ENCODE measurements around the gene WDR81. TPM values are rescaled to one million over a fixed set of nuclear protein-coding genes. Genes with fewer than 3 reads are reported as not detected.

WDR81 gene
- total and polyA plus RNA-seq, 10 of the 15 experiments (the other 5 are each of a cell fraction or from before 2014, with no cell fraction given) = 0.13 to 22.4 (median 7.3) TPM; not detected in 1

DNA sequence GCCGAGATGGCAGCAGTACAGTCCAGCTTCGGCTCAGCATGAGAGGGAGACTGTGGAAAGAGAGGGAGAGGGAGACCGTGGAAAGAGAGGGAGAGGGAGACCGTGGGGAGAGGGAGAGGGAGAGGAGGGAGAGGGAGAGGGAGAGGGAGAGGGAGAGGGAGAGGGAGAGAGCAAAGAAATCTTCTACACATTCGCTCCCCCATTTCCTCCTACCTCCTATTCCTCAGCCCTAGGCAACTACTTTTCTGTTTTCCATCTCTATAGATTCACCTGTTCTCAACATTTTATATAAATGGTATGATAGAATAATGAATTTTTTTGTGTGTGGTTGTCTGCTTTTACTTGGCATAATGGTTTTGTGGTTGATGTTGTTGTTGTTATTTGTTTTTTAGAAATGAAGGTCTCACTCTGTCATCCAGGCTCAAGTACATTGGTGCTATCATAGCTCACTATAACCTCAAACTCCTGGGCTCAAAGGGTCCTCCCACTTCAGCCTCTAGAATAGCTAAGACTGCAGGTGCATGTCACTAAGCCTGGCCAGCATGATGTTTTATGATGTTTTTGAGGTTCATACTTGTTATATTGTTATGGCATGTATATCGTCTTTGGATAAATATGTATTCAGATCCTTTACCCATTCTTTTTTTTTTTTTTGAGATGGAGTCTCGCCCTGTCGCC lies 33.8 kb upstream of the WDR81 start:
- ChIA-PET CTCF (interaction anchor here (0.6 kb wide), 1 partner anchor 11 kb away, joined by 3 read pairs; no protein-coding TSS in a partner anchor), RAD21 (ENCODE audit: unreplicated experiment) (no interaction called here), SMC1A (ENCODE audit: uncharacterized antibody, unreplicated experiment) (no interaction called here), POLR2A (interaction anchor here (0.7 kb wide), 2 partner anchors 20 to 820 kb away, joined by 3 read pairs; no protein-coding TSS in a partner anchor)
- in situ Hi-C loops (cut with MboI) (no loop called here), intact Hi-C loops (cut with micrococcal nuclease; ENCODE audit: unreplicated experiment) (no loop called here)
- DNase-seq (ENCODE audit: low read depth, low spot score) (no peak), ATAC-seq (no peak), FAIRE-seq (no peak)
- Histone ChIP-seq H3K4me1 (ENCODE audit: control insufficient read depth, insufficient read depth, low read length) (peaks cover 4% of the 10 kb centered on the region), H4K20me1 (ENCODE audit: control insufficient read depth, insufficient read depth) (no peaks in the 10 kb centered on the region), H2AFZ (ENCODE audit: control insufficient read depth, low read depth, low read length) (no peak overlapping the region), H3K79me2 (ENCODE audit: control insufficient read depth, insufficient read depth, low read length) (no peaks in the 10 kb centered on the region), H3K27me3 (replicated peaks in 1 of 2; ENCODE audit: control insufficient read depth in 2 of 2, insufficient read depth in 2 of 2, low read length in 1 of 2) (no peaks in the 10 kb centered on the region), H3K9me3 (replicated peaks; ENCODE audit: control insufficient read depth, insufficient read depth, low read length) (no peaks in the 10 kb centered on the region), H3K27ac (ENCODE audit: control insufficient read depth, insufficient read depth) (no peak overlapping the region), H3K4me3 (no peak overlapping the region), H3K4me2 (ENCODE audit: control insufficient read depth, insufficient read depth) (no peak overlapping the region), H3K9ac (ENCODE audit: control insufficient read depth, insufficient read depth, low read length) (no peak overlapping the region), H3K36me3 (ENCODE audit: control insufficient read depth in 2 of 2, insufficient read depth in 2 of 2, low read length in 1 of 2) (no peaks in the 10 kb centered on the region)
- BruUV-seq (replicated peaks) = no TSS peak
- WGBS (ENCODE audit: insufficient coverage, insufficient replicate concordance, low lambda C conversion rate, missing lambda C conversion rate) = 96% methylated on average over 2 of the region's 8 CpGs
- TF ChIP-seq MTA2 (IDR thresholded peaks at IDR 0.05; ENCODE audit: low read depth) (no peak), CREB1 (IDR thresholded peaks at IDR 0.05; ENCODE audit: low read depth) (no peak), IKZF2 (IDR thresholded peaks at IDR 0.05) (no peak), ZNF622 (IDR thresholded peaks at IDR 0.05) (no peak), PML (IDR thresholded peaks at IDR 0.05; ENCODE audit: low read length) (no peak), MEF2B (IDR thresholded peaks at IDR 0.05; ENCODE audit: partially characterized antibody, poor library complexity, severe bottlenecking) (no peak), SREBF2 (IDR thresholded peaks at IDR 0.05; ENCODE audit: low read length) (no peak), CHD1 (IDR thresholded peaks at IDR 0.05; ENCODE audit: low read depth, low read length) (no peak), PAX8 (IDR thresholded peaks at IDR 0.05) (no peak), BCL11A (IDR thresholded peaks at IDR 0.05; ENCODE audit: low read depth, low read length) (no peak), TCF3 (IDR thresholded peaks at IDR 0.05; ENCODE audit: borderline replicate concordance, insufficient read depth, low read depth, low read length) (no peak), BACH1 (IDR thresholded peaks at IDR 0.05; ENCODE audit: borderline replicate concordance) (no peak), GATAD2B (conservative IDR thresholded peaks at IDR 0.05; ENCODE audit: low read depth) (no peak), EP300 (IDR thresholded peaks at IDR 0.05; ENCODE audit: borderline replicate concordance in 1 of 2, control insufficient read depth in 1 of 2, low read depth in 2 of 2, low read length in 2 of 2) (no peak), ATF7 (IDR thresholded peaks at IDR 0.05; ENCODE audit: low read depth) (no peak), TCF12 (IDR thresholded peaks at IDR 0.05; ENCODE audit: low read depth, low read length) (no peak), WRNIP1 (IDR thresholded peaks at IDR 0.05; ENCODE audit: borderline replicate concordance, low read depth, low read length) (no peak)
- TF ChIP-seq, protein P1, sequence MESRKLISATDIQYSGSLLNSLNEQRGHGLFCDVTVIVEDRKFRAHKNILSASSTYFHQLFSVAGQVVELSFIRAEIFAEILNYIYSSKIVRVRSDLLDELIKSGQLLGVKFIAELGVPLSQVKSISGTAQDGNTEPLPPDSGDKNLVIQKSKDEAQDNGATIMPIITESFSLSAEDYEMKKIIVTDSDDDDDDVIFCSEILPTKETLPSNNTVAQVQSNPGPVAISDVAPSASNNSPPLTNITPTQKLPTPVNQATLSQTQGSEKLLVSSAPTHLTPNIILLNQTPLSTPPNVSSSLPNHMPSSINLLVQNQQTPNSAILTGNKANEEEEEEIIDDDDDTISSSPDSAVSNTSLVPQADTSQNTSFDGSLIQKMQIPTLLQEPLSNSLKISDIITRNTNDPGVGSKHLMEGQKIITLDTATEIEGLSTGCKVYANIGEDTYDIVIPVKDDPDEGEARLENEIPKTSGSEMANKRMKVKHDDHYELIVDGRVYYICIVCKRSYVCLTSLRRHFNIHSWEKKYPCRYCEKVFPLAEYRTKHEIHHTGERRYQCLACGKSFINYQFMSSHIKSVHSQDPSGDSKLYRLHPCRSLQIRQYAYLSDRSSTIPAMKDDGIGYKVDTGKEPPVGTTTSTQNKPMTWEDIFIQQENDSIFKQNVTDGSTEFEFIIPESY (IDR thresholded peaks at IDR 0.05) = no peak
- TF ChIP-seq, protein P2, sequence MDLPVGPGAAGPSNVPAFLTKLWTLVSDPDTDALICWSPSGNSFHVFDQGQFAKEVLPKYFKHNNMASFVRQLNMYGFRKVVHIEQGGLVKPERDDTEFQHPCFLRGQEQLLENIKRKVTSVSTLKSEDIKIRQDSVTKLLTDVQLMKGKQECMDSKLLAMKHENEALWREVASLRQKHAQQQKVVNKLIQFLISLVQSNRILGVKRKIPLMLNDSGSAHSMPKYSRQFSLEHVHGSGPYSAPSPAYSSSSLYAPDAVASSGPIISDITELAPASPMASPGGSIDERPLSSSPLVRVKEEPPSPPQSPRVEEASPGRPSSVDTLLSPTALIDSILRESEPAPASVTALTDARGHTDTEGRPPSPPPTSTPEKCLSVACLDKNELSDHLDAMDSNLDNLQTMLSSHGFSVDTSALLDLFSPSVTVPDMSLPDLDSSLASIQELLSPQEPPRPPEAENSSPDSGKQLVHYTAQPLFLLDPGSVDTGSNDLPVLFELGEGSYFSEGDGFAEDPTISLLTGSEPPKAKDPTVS (IDR thresholded peaks at IDR 0.05; ENCODE audit: low read depth, low read length) = no peak
- TF ChIP-seq, protein P3, sequence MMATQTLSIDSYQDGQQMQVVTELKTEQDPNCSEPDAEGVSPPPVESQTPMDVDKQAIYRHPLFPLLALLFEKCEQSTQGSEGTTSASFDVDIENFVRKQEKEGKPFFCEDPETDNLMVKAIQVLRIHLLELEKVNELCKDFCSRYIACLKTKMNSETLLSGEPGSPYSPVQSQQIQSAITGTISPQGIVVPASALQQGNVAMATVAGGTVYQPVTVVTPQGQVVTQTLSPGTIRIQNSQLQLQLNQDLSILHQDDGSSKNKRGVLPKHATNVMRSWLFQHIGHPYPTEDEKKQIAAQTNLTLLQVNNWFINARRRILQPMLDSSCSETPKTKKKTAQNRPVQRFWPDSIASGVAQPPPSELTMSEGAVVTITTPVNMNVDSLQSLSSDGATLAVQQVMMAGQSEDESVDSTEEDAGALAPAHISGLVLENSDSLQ (IDR thresholded peaks at IDR 0.05) = no peak

Data from GM12878 (cell line).